Naive thymus-derived CD4-positive, alpha-beta T cell (primary cell): Measurements from ENCODE around the gene FUCA1. TPM values are rescaled to one million over a fixed set of nuclear protein-coding genes. Genes with fewer than 3 reads are reported as not detected.

ENCODE experiments used
- ATAC-seq: fragments of 150-1000 bp; cut with Tn5 transposase; 2 replicates; pipeline ENCODE4 v1.10.0; 2021; ENCODE audit warnings: mild to moderate bottlenecking, moderate library complexity
- CTCF ChIA-PET: fragments of 350-600 bp; sonication (Branson Sonifier 250); formaldehyde crosslinking; loops from one replicate; lab custom pipeline; 2021; ENCODE audit warnings: antibody characterized with exemption; lab: Charles Lee
- POLR2A ChIA-PET: fragments of 350-600 bp; sonication (Branson Sonifier 250); formaldehyde crosslinking; loops from one replicate; lab custom pipeline; 2021; ENCODE audit warnings: antibody characterized with exemption, inconsistent platforms; lab: Charles Lee
- DNase-seq, 9 donors: peaks; one replicate each; pipeline versions ENCODE4 v3.0.0 to v3.0.0-alpha.2; 2020 to 2022; ENCODE audit warnings: mixed read lengths in 1 of 9
- H3K27ac ChIP-seq: one replicate; pipeline ENCODE4 v1.7.0; 2013; ENCODE audit warnings: mild to moderate bottlenecking, low read depth, low read length, moderate library complexity
- H3K27me3 ChIP-seq, 2 donors: one replicate each; pipeline ENCODE4 v1.7.0; 2013; ENCODE audit warnings: low read length in 2 of 2, mild to moderate bottlenecking in 2 of 2, moderate library complexity in 2 of 2; ENCODE audit not compliant: control insufficient read depth in 2 of 2, insufficient read depth in 2 of 2
- H3K36me3 ChIP-seq, 3 experiments: 1 replicate in 2 of 3; 2 replicates in 1 of 3; pipeline ENCODE4 v1.7.0; 2013; ENCODE audit warnings: low read length in 3 of 3, mild to moderate bottlenecking in 3 of 3, moderate library complexity in 1 of 3; ENCODE audit not compliant: insufficient read depth in 3 of 3, control insufficient read depth in 2 of 3
- H3K4me1 ChIP-seq, 2 donors: one replicate each; pipeline ENCODE4 v1.7.0; 2013; ENCODE audit warnings: low read length in 2 of 2, mild to moderate bottlenecking in 2 of 2, moderate library complexity in 1 of 2; ENCODE audit not compliant: control insufficient read depth in 2 of 2, insufficient read depth in 2 of 2
- H3K4me3 ChIP-seq: 2 replicates; pipeline ENCODE4 v1.7.0; 2013; ENCODE audit warnings: mild to moderate bottlenecking, low read length
- H3K9me3 ChIP-seq, 3 experiments: 1 replicate in 2 of 3; 2 replicates in 1 of 3; pipeline ENCODE4 v1.7.0; 2013; ENCODE audit warnings: low read length in 3 of 3; ENCODE audit not compliant: control insufficient read depth in 2 of 3
- H3K27ac Mint-ChIP-seq, 9 donors: one replicate each; pipeline ENCODE4 v1.8.0; 2020 to 2022; ENCODE audit warnings: mixed read lengths in 9 of 9, mild to moderate bottlenecking in 8 of 9, moderate library complexity in 5 of 9, inconsistent platforms in 2 of 9
- H3K27me3 Mint-ChIP-seq, 5 donors: one replicate each; pipeline ENCODE4 v1.8.0; 2021 to 2022; ENCODE audit warnings: mixed read lengths in 5 of 5, mild to moderate bottlenecking in 1 of 5
- H3K36me3 Mint-ChIP-seq, 5 donors: one replicate each; pipeline ENCODE4 v1.8.0; 2020 to 2022; ENCODE audit warnings: mixed read lengths in 5 of 5, mild to moderate bottlenecking in 3 of 5, inconsistent platforms in 1 of 5
- H3K4me1 Mint-ChIP-seq, 7 donors: one replicate each; pipeline ENCODE4 v1.8.0; 2020 to 2022; ENCODE audit warnings: mixed read lengths in 7 of 7, mild to moderate bottlenecking in 3 of 7, inconsistent platforms in 1 of 7
- H3K4me3 Mint-ChIP-seq, 10 donors: one replicate each; pipeline ENCODE4 v1.8.0; 2020 to 2022; ENCODE audit warnings: mild to moderate bottlenecking in 10 of 10, mixed read lengths in 10 of 10, moderate library complexity in 6 of 10, inconsistent platforms in 2 of 10
- H3K9me3 Mint-ChIP-seq, 11 donors: one replicate each; pipeline ENCODE4 v1.8.0; 2020 to 2022; ENCODE audit warnings: mixed read lengths in 11 of 11, mild to moderate bottlenecking in 4 of 11, inconsistent platforms in 1 of 11, moderate library complexity in 1 of 11
- intact Hi-C, 2 donors: fragments of 100-400 bp; cut with micrococcal nuclease; formaldehyde crosslinking; loops; one replicate each; pipeline ENCODE4 v1.15.1; 2023
- polyA plus RNA-seq, 2 donors: library from polyadenylated mRNA; unstranded; fragments of 300-500 nt; fragmentation: Illumina TruSeq; gene quantifications; one replicate each; pipeline ENCODE4 v1.2.3, GENCODE V29; 2021
- total RNA-seq, 6 experiments: library from RNA in 5 of 6; stranded (reverse) in 5 of 6; gene quantifications; 1 replicate in 5 of 6; 2 replicates in 1 of 6; pipeline ENCODE4 v1.2.3 and lab custom pipeline; 2021 to 2026

FUCA1 gene
- total and polyA plus RNA-seq, 7 experiments from 2014 or later, result 4.9 to 62.7 (median 16.3) TPM

- intact Hi-C loops, result no loop called here
- ATAC-seq (no peak), DNase-seq (no peak)
- H3K27me3 Mint-ChIP-seq, result no peaks in the 10 kb centered on the region
- Histone ChIP-seq H3K27me3 (no peaks in the 10 kb centered on the region), H3K9me3 (no peaks in the 10 kb centered on the region), H3K36me3 (peaks cover 0 to 56% (median 11%) of the 10 kb centered on the region in 3 experiments), H3K27ac (no peak overlapping the region), H3K4me1 (no peaks in the 10 kb centered on the region), H3K4me3 (no peak overlapping the region)
- CTCF ChIA-PET, result interaction anchor here (1.0 to 1.5 kb wide), 2 partner anchors 8 to 10 kb away, joined by 3 to 4 read pairs; partner anchors contain the start of gene HMGCL
- H3K4me1 Mint-ChIP-seq, result peaks cover 0 to 6% (median 0%) of the 10 kb centered on the region in 7 donors
- no peak overlapping the region for H3K4me3 Mint-ChIP-seq
- POLR2A ChIA-PET, result interaction anchor here (0.8 to 1.2 kb wide), 3 partner anchors 8 to 142 kb away, joined by 3 to 4 read pairs (median 3); no protein-coding TSS in a partner anchor
- H3K9me3 Mint-ChIP-seq, result no peaks in the 10 kb centered on the region
- peaks cover 0 to 33% (median 10%) of the 10 kb centered on the region in 5 donors for H3K36me3 Mint-ChIP-seq
- no peak overlapping the region for H3K27ac Mint-ChIP-seq
Observed at GRCh38 chr1:23816906-23817305, 51.2 kb downstream of the FUCA1 start.

- Mint-ChIP-seq H3K36me3 (peaks cover 0 to 35% (median 10%) of the 10 kb centered on the region in 5 donors), H3K4me1 (peaks cover 0 to 6% (median 1%) of the 10 kb centered on the region in 7 donors), H3K4me3 (no peak overlapping the region), H3K27ac (no peak overlapping the region), H3K9me3 (no peaks in the 10 kb centered on the region), H3K27me3 (no peaks in the 10 kb centered on the region)
- intact Hi-C loops, result no loop called here
- no peak for ATAC-seq
- Histone ChIP-seq H3K27ac (no peak overlapping the region), H3K4me3 (no peak overlapping the region), H3K9me3 (no peaks in the 10 kb centered on the region), H3K36me3 (peaks cover 0 to 58% (median 11%) of the 10 kb centered on the region in 3 experiments), H3K4me1 (no peaks in the 10 kb centered on the region), H3K27me3 (no peaks in the 10 kb centered on the region)
- POLR2A ChIA-PET, result interaction anchor here (0.8 to 1.2 kb wide), 4 partner anchors 8 to 142 kb away, joined by 3 to 4 read pairs (median 3); no protein-coding TSS in a partner anchor
- CTCF ChIA-PET, result interaction anchor here (0.6 to 1.5 kb wide), 3 partner anchors 8 to 160 kb away, joined by 3 to 4 read pairs (median 3); partner anchors contain the start of gene HMGCL
- DNase-seq, result no peak
Observed at GRCh38 chr1:23816361-23816760, 51.7 kb downstream of the FUCA1 start.

- ATAC-seq, result no peak
- Mint-ChIP-seq H3K4me1 (peaks cover 10 to 18% (median 17%) of the 10 kb centered on the region in 7 donors), H3K27me3 (no peaks in the 10 kb centered on the region), H3K27ac (peak overlapping the region in 1 of 9 donors; percentile 5), H3K4me3 (no peak overlapping the region), H3K9me3 (no peaks in the 10 kb centered on the region), H3K36me3 (peaks cover 0 to 29% (median 7%) of the 10 kb centered on the region in 5 donors)
- Histone ChIP-seq H3K27me3 (no peaks in the 10 kb centered on the region), H3K9me3 (no peaks in the 10 kb centered on the region), H3K27ac (no peak overlapping the region), H3K36me3 (peaks cover 0 to 48% (median 11%) of the 10 kb centered on the region in 3 experiments), H3K4me1 (peaks cover 0 to 10% of the 10 kb centered on the region in 2 donors), H3K4me3 (no peak overlapping the region)
- POLR2A ChIA-PET, result interaction anchor here (3.9 kb wide), 1 partner anchor 13 kb away, joined by 20 read pairs; the partner anchor contains the start of gene GALE
- intact Hi-C loops, result no loop called here
- DNase-seq, result no peak
- CTCF ChIA-PET, result no interaction called here
Observed at GRCh38 chr1:23814016-23814415, 54.1 kb downstream of the FUCA1 start.

DNA sequence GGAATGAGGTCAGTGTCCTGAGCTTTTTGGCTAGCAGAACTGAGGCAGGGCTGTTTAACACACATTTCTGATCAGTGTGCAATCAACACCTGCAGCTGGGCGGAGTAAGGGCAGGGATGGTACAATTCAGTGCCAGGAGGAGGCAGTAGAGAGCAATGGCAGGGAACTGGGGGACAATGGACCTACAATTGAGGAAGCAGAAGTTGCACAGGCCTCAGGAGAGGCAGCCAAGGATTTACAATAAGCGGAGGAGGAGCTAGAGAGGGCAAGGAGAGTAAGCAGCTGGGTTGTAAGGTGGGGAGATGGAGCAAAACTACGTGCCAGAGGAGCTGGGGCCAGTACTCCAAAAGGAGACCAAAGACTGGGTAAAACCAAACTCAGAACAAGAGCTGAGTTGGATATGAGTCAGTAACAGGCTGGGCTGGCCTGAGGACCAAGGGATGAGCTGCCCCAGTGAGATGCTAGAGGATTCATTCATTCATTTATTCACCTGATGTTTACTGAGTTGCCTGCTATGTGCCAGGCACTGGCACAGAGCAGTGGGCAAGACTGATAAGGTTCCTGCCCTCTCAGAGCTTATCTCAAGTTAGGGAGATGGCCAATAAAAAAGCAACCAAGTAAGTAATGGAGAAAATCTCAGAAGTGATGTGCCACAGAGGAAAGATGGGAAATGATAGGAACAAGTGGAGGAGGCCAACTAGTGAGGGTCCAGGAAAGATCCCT, 57.1 kb downstream of the FUCA1 start:
- ATAC-seq, result peak; percentile 82
- Histone ChIP-seq H3K9me3 (no peaks in the 10 kb centered on the region), H3K27ac (no peak overlapping the region), H3K4me1 (peaks cover 0 to 10% of the 10 kb centered on the region in 2 donors), H3K36me3 (peaks cover 0 to 36% (median 5%) of the 10 kb centered on the region in 3 experiments), H3K27me3 (no peaks in the 10 kb centered on the region), H3K4me3 (no peak overlapping the region)
- peaks cover 0 to 16% (median 2%) of the 10 kb centered on the region in 5 donors for H3K36me3 Mint-ChIP-seq
- H3K27ac Mint-ChIP-seq, result peak overlapping the region in 6 of 9 donors; percentile 9 to 82 (median 60)
- intact Hi-C loops, result loop anchor here in 1 of 2 donors (1.0 kb wide), 1 partner anchor 106 kb away; no protein-coding TSS in a partner anchor
- peak in 8 of 9 donors; percentile 29 to 54 (median 50) for DNase-seq
- no peaks in the 10 kb centered on the region for H3K27me3 Mint-ChIP-seq
- POLR2A ChIA-PET, result interaction anchor here (0.9 to 3.9 kb wide), 4 partner anchors 10 to 144 kb away, joined by 4 to 22 read pairs (median 12); partner anchors contain the start of genes GALE and HMGCL
- H3K4me1 Mint-ChIP-seq, result peaks cover 15 to 21% (median 17%) of the 10 kb centered on the region in 7 donors
- H3K9me3 Mint-ChIP-seq, result no peaks in the 10 kb centered on the region
- CTCF ChIA-PET, result interaction anchor here (0.7 to 3.7 kb wide), 15 partner anchors 8 to 106 kb away, joined by 3 to 32 read pairs (median 4); partner anchors contain the start of genes CNR2, FUCA1, GALE and HMGCL
- no peak overlapping the region for H3K4me3 Mint-ChIP-seq

GRCh38 chr1:23809751-23810171, 58.3 kb downstream of the FUCA1 start:
- Mint-ChIP-seq H3K9me3 (no peaks in the 10 kb centered on the region), H3K4me1 (peaks cover 15 to 30% (median 17%) of the 10 kb centered on the region in 7 donors), H3K27ac (peak overlapping the region in 4 of 9 donors; percentile 46 to 79 (median 64)), H3K36me3 (peaks cover 0 to 15% (median 4%) of the 10 kb centered on the region in 5 donors), H3K4me3 (no peak overlapping the region), H3K27me3 (no peaks in the 10 kb centered on the region)
- POLR2A ChIA-PET, result interaction anchor here (0.6 to 2.3 kb wide), 7 partner anchors 9 to 691 kb away, joined by 3 to 22 read pairs (median 5); partner anchors contain the start of genes GALE and HMGCL
- intact Hi-C loops, result loop anchor here (1.0 to 2.0 kb wide), 8 partner anchors 15 to 108 kb away; partner anchors contain the start of genes FUCA1 (in 2 of the 2) and HMGCL (in 2 of the 2)
- no peak overlapping the region for H3K4me3 ChIP-seq
- peaks cover 0 to 10% of the 10 kb centered on the region in 2 donors for H3K4me1 ChIP-seq
- no peak overlapping the region for H3K27ac ChIP-seq
- H3K27me3 ChIP-seq, result no peaks in the 10 kb centered on the region
- no peaks in the 10 kb centered on the region for H3K9me3 ChIP-seq
- DNase-seq (peak; percentile 71 to 84 (median 80)), ATAC-seq (peak; percentile 94)
- peaks cover 0 to 32% (median 5%) of the 10 kb centered on the region in 3 experiments for H3K36me3 ChIP-seq
- CTCF ChIA-PET, result interaction anchor here (0.6 to 3.7 kb wide), 13 partner anchors 9 to 582 kb away, joined by 3 to 32 read pairs (median 4); partner anchors contain the start of gene FUCA1

DNA sequence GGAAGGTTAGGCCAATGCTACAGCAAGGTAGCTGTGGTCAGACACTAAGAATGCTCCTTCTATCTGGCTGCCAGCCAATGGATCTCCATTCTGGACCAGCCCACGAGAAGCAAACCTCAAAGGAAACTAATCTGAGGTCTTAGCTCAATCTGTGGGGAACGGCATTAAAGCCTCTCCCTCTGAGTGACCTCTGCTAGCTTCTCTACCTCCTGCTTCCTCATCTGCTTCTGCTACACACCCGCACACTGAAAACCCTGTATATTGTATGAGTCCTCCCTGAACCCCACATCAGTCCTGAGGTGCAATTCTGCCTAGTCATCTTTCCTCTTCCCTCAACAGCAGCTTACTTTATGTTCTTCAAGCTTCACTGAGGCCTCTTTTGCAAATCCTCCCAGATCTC, 60.6 kb downstream of the FUCA1 start:
- H3K4me3 Mint-ChIP-seq, result no peak overlapping the region
- ATAC-seq (peak; percentile 56), DNase-seq (no peak)
- H3K36me3 Mint-ChIP-seq, result peaks cover 0 to 22% (median 2%) of the 10 kb centered on the region in 5 donors
- intact Hi-C loops, result no loop called here
- no peak overlapping the region for H3K27ac ChIP-seq
- H3K4me3 ChIP-seq, result no peak overlapping the region
- H3K4me1 ChIP-seq, result peaks cover 0 to 10% of the 10 kb centered on the region in 2 donors
- no peaks in the 10 kb centered on the region for H3K9me3 ChIP-seq
- H3K27ac Mint-ChIP-seq, result peak overlapping the region in 3 of 9 donors; percentile 32 to 84 (median 70)
- H3K4me1 Mint-ChIP-seq, result peaks cover 15 to 29% (median 18%) of the 10 kb centered on the region in 7 donors
- H3K36me3 ChIP-seq, result peaks cover 0 to 27% (median 0%) of the 10 kb centered on the region in 3 experiments
- no peaks in the 10 kb centered on the region for H3K27me3 Mint-ChIP-seq
- CTCF ChIA-PET, result interaction anchor here (0.9 to 1.6 kb wide), 3 partner anchors 10 to 109 kb away, joined by 3 to 9 read pairs (median 4); no protein-coding TSS in a partner anchor
- H3K9me3 Mint-ChIP-seq, result no peaks in the 10 kb centered on the region
- H3K27me3 ChIP-seq, result no peaks in the 10 kb centered on the region
- POLR2A ChIA-PET, result no interaction called here
